CD8-positive, alpha-beta memory T cell (primary cell): ENCODE data around the gene ZSWIM8. TPM values are rescaled to one million over a fixed set of nuclear protein-coding genes. Genes with fewer than 3 reads are reported as not detected.

Experiments
- CTCF ChIA-PET: fragments of 350-600 bp; sonication (Branson Sonifier 250); formaldehyde crosslinking; loops from one replicate; lab custom pipeline; 2021; ENCODE audit warnings: antibody characterized with exemption; lab: Charles Lee
- POLR2A ChIA-PET: fragments of 350-600 bp; sonication (Branson Sonifier 250); formaldehyde crosslinking; loops from one replicate; lab custom pipeline; 2021; ENCODE audit warnings: antibody characterized with exemption; lab: Charles Lee
- DNase-seq, 5 donors: peaks; one replicate each; pipeline versions ENCODE4 v3.0.0 to v3.0.0-alpha.2; 2020 to 2022; ENCODE audit warnings: mixed read lengths in 1 of 5
- H3K27ac ChIP-seq: one replicate; pipeline ENCODE4 v1.7.0; 2013; ENCODE audit warnings: low read depth, mild to moderate bottlenecking, low read length, moderate library complexity
- H3K27me3 ChIP-seq: 2 replicates; pipeline ENCODE4 v1.7.0; 2013; ENCODE audit warnings: low read length, mild to moderate bottlenecking; ENCODE audit not compliant: insufficient read depth, poor library complexity, severe bottlenecking
- H3K36me3 ChIP-seq: 2 replicates; pipeline ENCODE4 v1.7.0; 2013; ENCODE audit warnings: mild to moderate bottlenecking, low read length, moderate library complexity; ENCODE audit not compliant: insufficient read depth
- H3K4me1 ChIP-seq: 2 replicates; pipeline ENCODE4 v1.7.0; 2013; ENCODE audit warnings: mild to moderate bottlenecking, low read length, moderate library complexity; ENCODE audit not compliant: insufficient read depth
- H3K4me3 ChIP-seq: 2 replicates; pipeline ENCODE4 v1.7.0; 2013; ENCODE audit warnings: mild to moderate bottlenecking, low read length
- H3K9me3 ChIP-seq: 2 replicates; pipeline ENCODE4 v1.7.0; 2013; ENCODE audit warnings: mild to moderate bottlenecking, low read length
- H3K27ac Mint-ChIP-seq, 8 donors: one replicate each; pipeline ENCODE4 v1.8.0; 2020 to 2021; ENCODE audit warnings: mixed read lengths in 8 of 8, mild to moderate bottlenecking in 6 of 8, inconsistent platforms in 3 of 8, moderate library complexity in 3 of 8
- H3K27me3 Mint-ChIP-seq, 2 donors: one replicate each; pipeline ENCODE4 v1.8.0; 2020 to 2021; ENCODE audit warnings: mixed read lengths in 2 of 2, mild to moderate bottlenecking in 1 of 2, moderate library complexity in 1 of 2
- H3K36me3 Mint-ChIP-seq, 3 donors: one replicate each; pipeline ENCODE4 v1.8.0; 2020 to 2021; ENCODE audit warnings: mixed read lengths in 3 of 3, inconsistent platforms in 1 of 3, mild to moderate bottlenecking in 1 of 3
- H3K4me1 Mint-ChIP-seq, 3 donors: one replicate each; pipeline ENCODE4 v1.8.0; 2020 to 2021; ENCODE audit warnings: mixed read lengths in 3 of 3, inconsistent platforms in 1 of 3, mild to moderate bottlenecking in 1 of 3
- H3K4me3 Mint-ChIP-seq, 7 donors: one replicate each; pipeline ENCODE4 v1.8.0; 2020 to 2021; ENCODE audit warnings: mixed read lengths in 7 of 7, mild to moderate bottlenecking in 6 of 7, moderate library complexity in 4 of 7, inconsistent platforms in 2 of 7
- H3K9me3 Mint-ChIP-seq, 5 donors: one replicate each; pipeline ENCODE4 v1.8.0; 2020 to 2022; ENCODE audit warnings: mixed read lengths in 5 of 5, mild to moderate bottlenecking in 3 of 5, moderate library complexity in 2 of 5, inconsistent platforms in 1 of 5
- polyA plus RNA-seq: library from polyadenylated mRNA; unstranded; fragments of 300-500 nt; fragmentation: Illumina TruSeq; gene quantifications from one replicate; pipeline ENCODE4 v1.2.3, GENCODE V29; 2021
- total RNA-seq, 2 experiments: library from RNA; stranded (reverse); gene quantifications; one replicate each; pipeline ENCODE4 v1.2.3, GENCODE V29; 2021

Gene ZSWIM8
- total and polyA plus RNA-seq, 3 experiments from 2014 or later: 26.0 to 57.6 (median 54.3) TPM

DNA sequence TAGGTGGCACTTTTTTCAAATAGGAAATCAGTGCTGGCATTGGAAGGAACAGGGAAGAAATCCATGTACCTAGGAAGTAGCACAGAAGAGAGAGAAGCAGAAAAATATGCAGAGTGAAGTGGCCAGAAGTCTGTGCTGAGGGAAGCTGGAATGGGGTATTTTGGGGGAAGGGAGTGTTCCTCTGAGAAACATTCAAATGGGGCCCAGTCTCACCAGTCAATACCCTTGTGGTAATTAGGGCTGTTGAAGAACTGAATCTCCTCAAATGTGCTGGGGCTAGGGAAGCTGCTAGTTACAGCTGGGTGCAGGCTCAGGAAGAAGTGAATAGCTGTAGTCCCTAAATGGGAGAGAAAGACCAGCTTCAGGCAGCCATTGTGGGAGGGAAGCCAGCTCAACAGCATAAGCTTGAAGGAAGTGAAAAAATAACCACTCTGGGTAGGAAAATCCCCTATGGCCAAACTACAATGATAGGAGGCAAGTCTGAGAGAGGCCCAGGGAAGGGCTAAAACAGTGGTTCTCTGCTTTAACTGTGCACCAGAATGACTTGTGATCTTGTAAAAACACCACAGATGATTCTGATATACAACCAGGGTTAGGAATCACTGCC lies 18.4 kb downstream of the ZSWIM8 start:
- no peak for DNase-seq
- Mint-ChIP-seq H3K27ac (peak overlapping the region in 6 of 8 donors; percentile 45 to 68 (median 54)), H3K4me1 (peaks cover 27 to 39% (median 29%) of the 10 kb centered on the region in 3 donors), H3K36me3 (peaks cover 6 to 89% (median 27%) of the 10 kb centered on the region in 3 donors), H3K27me3 (peaks cover 0 to 2% of the 10 kb centered on the region in 2 donors), H3K4me3 (no peak overlapping the region), H3K9me3 (peaks cover 0 to 2% (median 0%) of the 10 kb centered on the region in 5 donors)
- no peaks in the 10 kb centered on the region for H3K27me3 ChIP-seq
- H3K4me1 ChIP-seq: peaks cover 27% of the 10 kb centered on the region
- POLR2A ChIA-PET: interaction anchor here (0.7 to 1.1 kb wide), 2 partner anchors 21 to 31 kb away, joined by 3 read pairs; no protein-coding TSS in a partner anchor
- no peak overlapping the region for H3K27ac ChIP-seq
- CTCF ChIA-PET: no interaction called here
- no peak overlapping the region for H3K4me3 ChIP-seq
- H3K9me3 ChIP-seq: no peaks in the 10 kb centered on the region
- peaks cover 63% of the 10 kb centered on the region for H3K36me3 ChIP-seq

DNA sequence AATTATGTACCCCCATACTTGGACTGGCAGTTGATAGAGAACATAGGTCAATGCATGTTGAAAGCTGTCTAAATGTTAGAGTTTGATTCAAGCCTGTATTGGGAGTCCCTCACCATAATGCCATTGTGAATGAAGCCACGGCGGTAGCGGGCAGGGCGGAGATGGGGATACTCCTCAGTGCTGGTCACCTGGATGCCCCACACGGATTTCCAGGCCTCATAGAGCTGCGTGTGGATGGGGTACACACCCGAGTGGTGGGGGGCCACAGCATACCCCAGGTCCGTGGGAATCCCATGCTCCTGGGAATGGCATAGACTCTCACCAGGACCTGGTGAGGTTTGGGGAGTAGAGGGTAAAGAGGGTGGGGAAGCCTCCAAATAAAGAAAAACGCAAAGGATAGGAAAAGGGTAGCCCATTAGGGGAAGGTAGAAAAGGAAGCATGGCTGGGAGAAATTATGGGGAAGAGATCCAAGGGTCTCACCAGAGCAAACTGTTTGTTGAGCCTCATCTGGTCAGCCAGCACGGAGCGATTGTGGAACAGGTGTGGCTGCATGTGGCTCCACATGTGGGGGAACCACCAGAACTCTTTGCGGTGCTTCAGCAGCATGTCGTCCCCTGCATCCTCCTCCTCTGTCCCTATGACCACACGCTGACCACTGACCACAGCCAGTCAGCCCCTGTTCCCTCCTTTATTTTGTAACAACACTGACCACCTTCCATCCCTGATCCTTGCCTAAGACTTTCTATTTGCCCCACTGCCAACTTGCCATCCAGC lies 21.0 kb downstream of the ZSWIM8 start:
- Histone ChIP-seq H3K9me3 (no peaks in the 10 kb centered on the region), H3K4me1 (peaks cover 41% of the 10 kb centered on the region), H3K36me3 (peaks cover 60% of the 10 kb centered on the region), H3K4me3 (no peak overlapping the region), H3K27me3 (no peaks in the 10 kb centered on the region), H3K27ac (no peak overlapping the region)
- POLR2A ChIA-PET: interaction anchor here (0.6 kb wide), 1 partner anchor 27 kb away, joined by 5 read pairs; no protein-coding TSS in a partner anchor
- H3K27ac Mint-ChIP-seq: peak overlapping the region; percentile 4 to 82 (median 43)
- no peak for DNase-seq
- H3K4me3 Mint-ChIP-seq: peak overlapping the region in 2 of 7 donors; percentile 30 to 31
- H3K9me3 Mint-ChIP-seq: peaks cover 0 to 2% (median 0%) of the 10 kb centered on the region in 5 donors
- H3K4me1 Mint-ChIP-seq: peaks cover 41 to 59% (median 48%) of the 10 kb centered on the region in 3 donors
- CTCF ChIA-PET: interaction anchor here (1.0 kb wide), 1 partner anchor 73 kb away, joined by 3 read pairs; no protein-coding TSS in a partner anchor
- peaks cover 6 to 83% (median 29%) of the 10 kb centered on the region in 3 donors for H3K36me3 Mint-ChIP-seq
- H3K27me3 Mint-ChIP-seq: no peaks in the 10 kb centered on the region

DNA sequence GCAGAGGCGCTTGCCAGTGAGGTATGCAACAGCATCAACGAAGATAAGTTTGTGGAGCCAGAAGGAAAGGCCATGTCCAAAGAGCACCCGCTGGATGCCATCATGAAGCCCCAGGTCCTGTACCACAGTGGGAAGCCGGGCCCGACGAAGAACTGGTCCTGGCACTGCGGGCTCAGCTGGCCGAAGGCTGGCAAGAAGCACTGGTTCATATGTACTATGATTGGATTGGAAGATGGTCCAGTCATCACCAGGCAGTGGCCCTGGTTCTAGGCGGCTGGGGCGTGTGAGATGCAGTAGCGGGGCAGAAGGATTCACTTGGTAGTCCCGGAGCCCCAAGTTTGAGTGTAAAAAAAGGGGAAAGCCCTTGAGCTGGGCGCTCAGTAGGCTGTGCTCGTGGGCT lies 22.1 kb downstream of the ZSWIM8 start:
- no peak overlapping the region for H3K4me3 ChIP-seq
- no peak overlapping the region for H3K27ac ChIP-seq
- H3K27me3 ChIP-seq: no peaks in the 10 kb centered on the region
- CTCF ChIA-PET: interaction anchor here (1.0 to 1.3 kb wide), 2 partner anchors 34 to 72 kb away, joined by 3 to 5 read pairs; no protein-coding TSS in a partner anchor
- H3K4me1 ChIP-seq: peaks cover 41% of the 10 kb centered on the region
- H3K4me1 Mint-ChIP-seq: peaks cover 41 to 59% (median 48%) of the 10 kb centered on the region in 3 donors
- peaks cover 49% of the 10 kb centered on the region for H3K36me3 ChIP-seq
- peaks cover 6 to 73% (median 29%) of the 10 kb centered on the region in 3 donors for H3K36me3 Mint-ChIP-seq
- H3K27me3 Mint-ChIP-seq: no peaks in the 10 kb centered on the region
- H3K9me3 Mint-ChIP-seq: peaks cover 0 to 2% (median 0%) of the 10 kb centered on the region in 5 donors
- peak overlapping the region in 2 of 7 donors; percentile 30 to 93 for H3K4me3 Mint-ChIP-seq
- POLR2A ChIA-PET: interaction anchor here (0.5 to 1.0 kb wide), 3 partner anchors 28 to 1119 kb away, joined by 3 to 4 read pairs (median 3); no protein-coding TSS in a partner anchor
- no peaks in the 10 kb centered on the region for H3K9me3 ChIP-seq
- DNase-seq: no peak
- H3K27ac Mint-ChIP-seq: peak overlapping the region in 3 of 8 donors; percentile 53 to 85 (median 75)

DNA sequence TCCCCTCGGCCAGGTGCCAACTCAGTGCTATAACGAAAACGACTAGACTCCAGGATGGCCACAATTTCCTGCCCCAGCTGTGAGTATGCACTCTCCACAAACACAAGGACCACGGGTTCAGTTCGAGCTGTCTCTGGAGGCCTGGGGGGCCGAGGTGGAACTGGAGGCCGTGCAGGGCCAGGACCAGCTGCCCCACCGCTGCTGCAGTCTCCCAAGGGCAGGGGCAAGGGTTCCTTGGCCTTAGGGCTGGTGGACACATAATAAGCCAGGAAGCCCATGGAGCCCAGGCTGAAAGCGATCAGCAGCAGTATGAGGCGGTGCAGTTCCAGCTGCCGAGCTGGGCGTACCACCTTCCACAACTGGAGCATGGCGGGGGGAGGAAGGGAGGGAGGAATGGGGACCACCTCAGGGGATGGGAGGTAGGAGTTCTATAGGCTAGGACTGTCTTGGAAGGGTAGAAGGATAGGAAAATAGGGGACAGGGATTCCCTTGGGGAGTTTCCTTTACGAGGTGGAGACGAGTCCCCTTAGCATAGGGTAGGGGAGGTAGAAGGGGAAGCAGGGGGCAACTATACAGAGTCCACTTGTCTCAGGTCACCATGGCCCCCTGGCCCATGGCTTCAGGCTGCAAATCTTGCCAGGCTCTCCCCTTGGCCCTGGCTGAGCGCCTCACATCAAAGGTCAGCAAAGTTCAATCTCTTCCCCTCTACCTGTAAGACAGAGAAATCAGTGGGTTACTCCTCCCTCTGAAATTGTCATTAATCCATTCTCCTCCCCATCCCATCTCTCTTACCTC lies 22.8 kb downstream of the ZSWIM8 start:
- no peaks in the 10 kb centered on the region for H3K27me3 ChIP-seq
- H3K27ac ChIP-seq: no peak overlapping the region
- peak overlapping the region in 3 of 7 donors; percentile 59 to 93 (median 91) for H3K4me3 Mint-ChIP-seq
- no peak overlapping the region for H3K4me3 ChIP-seq
- H3K9me3 ChIP-seq: no peaks in the 10 kb centered on the region
- peaks cover 41% of the 10 kb centered on the region for H3K36me3 ChIP-seq
- ChIA-PET CTCF (interaction anchor here (1.0 to 2.0 kb wide), 4 partner anchors 14 to 35 kb away, joined by 3 to 9 read pairs (median 6); partner anchors contain the start of gene CHCHD1), POLR2A (interaction anchor here (0.6 to 1.4 kb wide), 6 partner anchors 26 to 554 kb away, joined by 3 to 5 read pairs (median 3); partner anchors contain the start of gene CHCHD1)
- H3K4me1 Mint-ChIP-seq: peaks cover 42 to 59% (median 48%) of the 10 kb centered on the region in 3 donors
- DNase-seq: no peak
- H3K4me1 ChIP-seq: peaks cover 41% of the 10 kb centered on the region
- no peaks in the 10 kb centered on the region for H3K27me3 Mint-ChIP-seq
- peak overlapping the region in 4 of 8 donors; percentile 29 to 85 (median 47) for H3K27ac Mint-ChIP-seq
- peaks cover 0 to 4% (median 0%) of the 10 kb centered on the region in 5 donors for H3K9me3 Mint-ChIP-seq
- peaks cover 6 to 70% (median 23%) of the 10 kb centered on the region in 3 donors for H3K36me3 Mint-ChIP-seq

DNA sequence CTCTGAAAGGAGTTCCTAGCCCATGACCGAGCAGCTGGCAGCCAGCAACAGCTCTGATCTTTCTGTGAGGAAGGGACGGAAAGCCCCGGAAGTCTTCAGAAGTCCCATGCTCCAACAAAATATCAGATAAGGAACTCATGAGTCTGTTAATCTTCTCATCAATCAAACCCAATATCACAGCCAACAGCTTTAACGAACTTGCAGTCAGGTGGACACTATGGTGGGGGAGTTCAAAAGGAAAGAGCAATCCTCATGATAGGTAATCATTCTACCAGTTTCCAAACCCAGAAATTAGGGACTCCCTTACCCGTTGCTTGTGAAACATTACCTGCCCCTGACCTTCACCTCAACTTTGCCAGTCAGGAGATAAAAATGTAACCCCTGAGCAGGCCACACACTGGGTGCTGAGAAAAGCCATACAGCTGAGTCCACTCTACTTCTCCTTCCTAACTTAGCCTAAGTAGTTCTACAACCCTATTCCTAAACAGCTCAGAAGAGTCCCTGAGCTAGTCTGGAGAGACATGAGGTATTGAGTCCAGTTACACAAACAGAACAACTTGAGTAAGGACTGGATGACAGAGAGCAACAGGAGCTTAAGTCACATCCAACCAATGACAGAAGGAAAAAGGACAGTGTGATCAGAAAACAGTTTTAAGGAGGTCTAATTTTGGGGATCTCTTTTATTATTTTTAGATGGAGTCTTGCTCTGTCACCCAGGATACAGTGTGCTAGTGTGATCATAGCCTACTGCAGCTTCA lies 23.8 kb downstream of the ZSWIM8 start:
- DNase-seq: no peak
- Mint-ChIP-seq H3K9me3 (peaks cover 0 to 4% (median 0%) of the 10 kb centered on the region in 5 donors), H3K36me3 (peaks cover 6 to 68% (median 21%) of the 10 kb centered on the region in 3 donors), H3K4me3 (peak overlapping the region; percentile 35 to 96 (median 91)), H3K4me1 (peaks cover 42 to 58% (median 48%) of the 10 kb centered on the region in 3 donors), H3K27ac (peak overlapping the region; percentile 54 to 92 (median 78)), H3K27me3 (no peaks in the 10 kb centered on the region)
- Histone ChIP-seq H3K4me1 (peaks cover 41% of the 10 kb centered on the region), H3K27ac (no peak overlapping the region), H3K36me3 (peaks cover 32% of the 10 kb centered on the region), H3K4me3 (no peak overlapping the region), H3K27me3 (no peaks in the 10 kb centered on the region), H3K9me3 (no peaks in the 10 kb centered on the region)
- ChIA-PET POLR2A (interaction anchor here (0.6 to 1.4 kb wide), 6 partner anchors 27 to 555 kb away, joined by 3 to 6 read pairs (median 4); partner anchors contain the start of gene CHCHD1), CTCF (interaction anchor here (1.0 to 2.0 kb wide), 6 partner anchors 10 to 147 kb away, joined by 3 to 9 read pairs (median 6); partner anchors contain the start of gene CHCHD1)

DNA sequence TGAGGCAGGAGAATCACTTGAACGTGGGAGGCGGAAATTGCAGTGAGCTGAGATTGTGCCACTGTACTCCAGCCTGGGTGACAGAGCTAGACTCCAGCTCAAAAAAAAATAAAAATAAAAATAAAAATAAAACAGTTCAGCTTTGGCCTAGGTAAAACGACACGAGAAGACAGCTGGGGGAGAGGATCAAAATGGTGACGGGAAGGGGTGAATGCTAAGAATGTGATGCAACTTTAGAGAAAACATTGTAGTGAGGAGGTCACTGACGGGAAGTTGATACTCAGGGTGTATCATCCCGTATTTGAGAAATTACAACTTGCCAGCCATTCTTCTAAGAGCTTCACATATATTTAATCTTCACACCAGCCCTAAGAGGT lies 24.9 kb downstream of the ZSWIM8 start:
- H3K4me3 Mint-ChIP-seq: peak overlapping the region; percentile 86 to 96 (median 91)
- peaks cover 41% of the 10 kb centered on the region for H3K4me1 ChIP-seq
- H3K9me3 Mint-ChIP-seq: peaks cover 0 to 4% (median 0%) of the 10 kb centered on the region in 5 donors
- H3K4me3 ChIP-seq: peak overlapping the region; percentile 64
- peak overlapping the region; percentile 92 for H3K27ac ChIP-seq
- no peaks in the 10 kb centered on the region for H3K9me3 ChIP-seq
- CTCF ChIA-PET: interaction anchor here (0.9 to 2.0 kb wide), 8 partner anchors 9 to 146 kb away, joined by 3 to 9 read pairs (median 4); no protein-coding TSS in a partner anchor
- no peaks in the 10 kb centered on the region for H3K27me3 ChIP-seq
- no peak for DNase-seq
- H3K36me3 Mint-ChIP-seq: peaks cover 6 to 73% (median 21%) of the 10 kb centered on the region in 3 donors
- H3K36me3 ChIP-seq: peaks cover 31% of the 10 kb centered on the region
- peak overlapping the region; percentile 84 to 95 (median 93) for H3K27ac Mint-ChIP-seq
- no peaks in the 10 kb centered on the region for H3K27me3 Mint-ChIP-seq
- POLR2A ChIA-PET: interaction anchor here (0.6 to 1.3 kb wide), 9 partner anchors 10 to 80 kb away, joined by 3 to 13 read pairs (median 6); partner anchors contain the start of gene ZSWIM8
- H3K4me1 Mint-ChIP-seq: peaks cover 42 to 58% (median 48%) of the 10 kb centered on the region in 3 donors
